ENCODE results near the gene GRIN3B. TPM values are rescaled to one million over a fixed set of nuclear protein-coding genes. Genes with fewer than 3 reads are reported as not detected.
A peak's percentile ranks its signal among the peaks of the same experiment; 100 is the strongest.

GRIN3B gene
- total and polyA plus RNA-seq, 2 of the 4 experiments (the other 2 are of a cell fraction) = under 0.01 to 0.91 TPM

GRCh38 chr19:953445-954271 is 46.6 kb upstream of the GRIN3B start:
- H4K91ac ChIP-seq (ENCODE audit: insufficient read depth, low read depth, low read length) = peak overlapping the region; percentile 87
- in situ Hi-C loops (cut with MboI; ENCODE audit: low sequenced_read_pairs) (no loop called here), dilution Hi-C loops (cut with HindIII; ENCODE audit: low sequenced_read_pairs, unreplicated experiment) (no loop called here), intact Hi-C loops (cut with micrococcal nuclease) (no loop called here)
- no peak overlapping the region for H3K4me3 ChIP-seq (ENCODE audit: insufficient read depth, low read depth, low read length)
- H3K36me3 ChIP-seq (ENCODE audit: control insufficient read depth, insufficient read depth, low read length) = peaks cover 5% of the 10 kb centered on the region; the same call in 1 of the 2 replicates
- no peak overlapping the region for H3K56ac ChIP-seq (ENCODE audit: extremely low read depth, insufficient read depth, low read length)
- peak overlapping the region; percentile 42; the same call in 1 of the 2 replicates for H3K18ac ChIP-seq (ENCODE audit: low read depth, low read length)
- no peaks in the 10 kb centered on the region for H3K27me3 ChIP-seq (ENCODE audit: control insufficient read depth, insufficient read depth, low read length)
- peak overlapping the region; percentile 82 for H4K5ac ChIP-seq (ENCODE audit: low read depth, low read length)
- H3K79me1 ChIP-seq (ENCODE audit: low read depth in 1 of 2, low read length in 2 of 2) = peaks cover 37 to 75% of the 10 kb centered on the region in 2 experiments
- H2AK5ac ChIP-seq (ENCODE audit: low read depth, low read length) = peak overlapping the region; percentile 93
- peak overlapping the region; percentile 44; the same call in 1 of the 2 replicates for H3K14ac ChIP-seq (replicated peaks; ENCODE audit: low read depth, low read length)
- H3K4me1 ChIP-seq (ENCODE audit: control insufficient read depth, insufficient read depth, low read length) = peaks cover 36% of the 10 kb centered on the region
- WGBS, 2 experiments (ENCODE audit: extremely low coverage in 2 of 2, insufficient read length in 1 of 2) = 41% methylated on average over 14 of the region's 33 CpGs; no CpG with 5 or more reads in 1 of the 2 experiments
- DNase-seq (no peak), ATAC-seq (ENCODE audit: low read depth) (peak; percentile 5; the same call in 1 of the 2 replicates)
- H3K9me1 ChIP-seq (ENCODE audit: insufficient read depth, low read length) = peaks cover 8% of the 10 kb centered on the region
- no peaks in the 10 kb centered on the region for H3K9me3 ChIP-seq (ENCODE audit: control insufficient read depth, insufficient read depth, low read length)
- peaks cover 39% of the 10 kb centered on the region for H4K20me1 ChIP-seq (ENCODE audit: insufficient read depth, low read length)
- H2BK120ac ChIP-seq (ENCODE audit: low read depth, low read length) = peak overlapping the region; percentile 89
- H3K23ac ChIP-seq (ENCODE audit: low read depth, low read length) = peak overlapping the region; percentile 27; the same call in 1 of the 2 replicates
- peak overlapping the region; percentile 89 for H3K4ac ChIP-seq (ENCODE audit: low read depth, low read length)
- H3K9ac ChIP-seq (ENCODE audit: low read depth, low read length) = no peak overlapping the region
- peak overlapping the region; percentile 65 for H3K27ac ChIP-seq (ENCODE audit: insufficient read depth, low read length)
- no peak overlapping the region for H2BK15ac ChIP-seq (ENCODE audit: low read depth, low read length)
- peak overlapping the region; percentile 71 for H2BK5ac ChIP-seq (ENCODE audit: low read depth, low read length, poor library complexity, severe bottlenecking)
- ChIA-PET POLR2A (ENCODE audit: unreplicated experiment) (no interaction called here), CTCF (no interaction called here)
- BruUV-seq (replicated peaks) = no TSS peak
- 0 out of 2 replicates have a peak overlapping the region, but pooled peaks have one; percentile 45 for H2BK20ac ChIP-seq (ENCODE audit: low read depth, low read length)
- H3K4me2 ChIP-seq (ENCODE audit: low read depth, low read length) = 0 out of 2 replicates have a peak overlapping the region, but pooled peaks have one; percentile 29
- H2AFZ ChIP-seq (replicated peaks; ENCODE audit: low read length, poor library complexity) = peak overlapping the region; percentile 51
- peak overlapping the region in 1 of 2 experiments; percentile 85; a peak in 1 of 4 replicates for H4K8ac ChIP-seq (ENCODE audit: low read depth in 2 of 2, low read length in 2 of 2)
- peak overlapping the region; percentile 55 for H2AK9ac ChIP-seq (replicated peaks; ENCODE audit: low read depth, low read length, poor library complexity)
- TF ChIP-seq SMC3 (IDR thresholded peaks at IDR 0.05; ENCODE audit: low read depth, low read length) (no peak), NFE2L2 (IDR thresholded peaks at IDR 0.05; ENCODE audit: low read depth, low read length) (no peak), RAD21 (IDR thresholded peaks at IDR 0.05; ENCODE audit: low read length) (no peak), USF2 (IDR thresholded peaks at IDR 0.05; ENCODE audit: low read depth, low read length) (no peak), CTCF (conservative IDR thresholded peaks at IDR 0.05; ENCODE audit: low read depth, low read length) (no peak), BHLHE40 (IDR thresholded peaks at IDR 0.05; ENCODE audit: low read depth, low read length) (no peak), RCOR1 (IDR thresholded peaks at IDR 0.05; ENCODE audit: insufficient replicate concordance, low read length) (no peak), RFX5 (IDR thresholded peaks at IDR 0.05; ENCODE audit: low read depth, low read length) (no peak), CEBPB (IDR thresholded peaks at IDR 0.05; ENCODE audit: low read depth, low read length) (no peak), MAFK (IDR thresholded peaks at IDR 0.05; ENCODE audit: low read depth, low read length) (no peak), MXI1 (IDR thresholded peaks at IDR 0.05; ENCODE audit: borderline replicate concordance, low read depth, low read length) (no peak), FOS (IDR thresholded peaks at IDR 0.05; ENCODE audit: low read depth, low read length) (no peak), ELK1 (IDR thresholded peaks at IDR 0.05; ENCODE audit: borderline replicate concordance, low read depth, low read length) (no peak), CHD1 (IDR thresholded peaks at IDR 0.05; ENCODE audit: low read depth, low read length) (no peak)

Measured in IMR-90 (cell line).